Duodenal mucosa (tissue), 2 donors: ENCODE data around the gene IP6K1.

Experiments
- H3K27ac ChIP-seq: one replicate; pipeline ENCODE4 v1.7.0; 2013; ENCODE audit warnings: low read depth, low read length
- H3K27me3 ChIP-seq, 2 donors: one replicate each; pipeline ENCODE4 v1.7.0; 2013; ENCODE audit warnings: low read length in 2 of 2, control low read depth in 1 of 2; ENCODE audit not compliant: insufficient read depth in 2 of 2, control insufficient read depth in 1 of 2
- H3K36me3 ChIP-seq, 2 donors: one replicate each; pipeline ENCODE4 v1.7.0; 2013; ENCODE audit warnings: low read length in 2 of 2, control low read depth in 1 of 2; ENCODE audit not compliant: insufficient read depth in 2 of 2, control insufficient read depth in 1 of 2
- H3K4me1 ChIP-seq, 2 donors: one replicate each; pipeline ENCODE4 v1.7.0; 2013; ENCODE audit warnings: low read length in 2 of 2, control low read depth in 1 of 2; ENCODE audit not compliant: insufficient read depth in 2 of 2, control insufficient read depth in 1 of 2
- H3K4me3 ChIP-seq, 2 donors: one replicate each; pipeline ENCODE4 v1.7.0; 2013; ENCODE audit warnings: low read length in 2 of 2, low read depth in 1 of 2
- H3K9ac ChIP-seq, 2 donors: one replicate each; pipeline ENCODE4 v1.7.0; 2013; ENCODE audit warnings: low read length in 2 of 2, low read depth in 1 of 2
- H3K9me3 ChIP-seq, 2 donors: one replicate each; pipeline ENCODE4 v1.7.0; 2013; ENCODE audit warnings: low read length in 2 of 2, control low read depth in 1 of 2; ENCODE audit not compliant: control insufficient read depth in 1 of 2

Gene IP6K1

DNA sequence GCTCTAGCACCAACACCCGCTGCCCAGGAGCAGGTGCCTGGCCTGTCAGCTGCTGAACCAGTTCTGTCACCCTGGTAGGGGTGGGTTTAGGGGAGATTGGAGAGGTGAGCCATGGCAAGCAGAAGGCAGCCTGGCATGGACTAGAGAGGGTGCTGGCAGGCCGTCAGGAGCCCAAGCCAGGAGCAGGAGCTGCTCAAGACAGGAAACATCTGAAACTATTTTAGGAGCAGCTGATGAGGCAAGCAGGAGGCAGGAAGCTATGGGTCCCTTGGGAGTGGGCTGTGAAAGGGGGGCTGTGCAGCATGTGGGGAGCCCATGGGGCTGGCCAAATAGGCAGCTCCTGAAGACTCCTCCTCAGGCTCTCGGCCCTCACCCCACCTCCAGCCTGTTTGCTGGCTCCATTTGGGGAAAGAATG is 19.0 kb upstream of the IP6K1 start:
- H3K9me3 ChIP-seq = no peaks in the 10 kb centered on the region
- no peaks in the 10 kb centered on the region for H3K27me3 ChIP-seq
- peaks cover 14 to 31% of the 10 kb centered on the region in 2 donors for H3K36me3 ChIP-seq
- H3K9ac ChIP-seq = no peak overlapping the region
- no peak overlapping the region for H3K4me3 ChIP-seq
- H3K27ac ChIP-seq = peak overlapping the region; percentile 54
- peaks cover 33 to 40% of the 10 kb centered on the region in 2 donors for H3K4me1 ChIP-seq

DNA sequence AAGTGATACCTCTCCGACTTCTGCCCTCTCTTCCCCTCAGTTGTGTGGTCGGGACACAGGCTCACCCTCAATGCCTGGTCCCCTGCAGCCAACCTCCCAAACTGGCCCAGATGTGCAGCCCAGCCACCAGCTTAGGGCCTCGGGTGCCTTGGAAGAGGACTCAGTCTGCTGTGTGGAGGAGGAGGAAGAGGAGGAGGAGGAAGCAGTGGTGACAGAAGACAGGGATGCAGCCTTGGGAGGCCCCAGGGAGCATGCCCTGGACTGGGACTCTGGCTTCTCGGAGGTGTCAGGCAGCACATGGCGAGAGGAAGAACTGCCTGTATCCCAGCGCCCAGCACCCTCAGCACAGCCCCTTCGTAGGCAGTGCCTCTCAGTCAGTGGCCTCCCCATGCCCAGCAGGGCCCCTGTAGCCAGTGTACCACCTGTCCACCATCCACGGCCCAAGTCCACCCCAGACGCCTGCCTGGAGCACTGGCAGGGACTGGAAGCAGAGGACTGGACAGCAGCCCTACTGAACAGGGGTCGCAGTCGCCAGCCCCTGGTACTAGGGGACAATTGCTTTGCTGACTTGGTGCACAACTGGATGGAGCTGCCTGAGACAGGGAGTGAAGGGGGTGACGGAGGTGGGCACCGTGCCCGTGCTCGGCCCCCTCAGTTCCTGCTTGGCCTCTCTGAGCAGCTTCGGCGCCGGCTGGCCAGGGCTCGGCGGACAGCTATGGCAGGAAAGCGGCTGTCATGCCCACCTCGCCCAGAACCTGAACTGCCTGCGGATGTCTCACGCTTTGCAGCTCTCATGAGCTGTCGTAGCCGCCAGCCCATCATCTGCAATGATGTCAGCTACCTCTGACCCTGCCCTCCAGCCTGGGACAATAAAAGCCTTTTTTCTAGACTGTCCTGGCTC is 18.0 kb upstream of the IP6K1 start:
- Histone ChIP-seq H3K36me3 (peaks cover 6 to 21% of the 10 kb centered on the region in 2 donors), H3K27ac (no peak overlapping the region), H3K4me1 (peaks cover 33 to 40% of the 10 kb centered on the region in 2 donors), H3K9ac (peak overlapping the region in 1 of 2 donors; percentile 47), H3K9me3 (no peaks in the 10 kb centered on the region), H3K4me3 (peak overlapping the region; percentile 81 to 85), H3K27me3 (no peaks in the 10 kb centered on the region)

DNA sequence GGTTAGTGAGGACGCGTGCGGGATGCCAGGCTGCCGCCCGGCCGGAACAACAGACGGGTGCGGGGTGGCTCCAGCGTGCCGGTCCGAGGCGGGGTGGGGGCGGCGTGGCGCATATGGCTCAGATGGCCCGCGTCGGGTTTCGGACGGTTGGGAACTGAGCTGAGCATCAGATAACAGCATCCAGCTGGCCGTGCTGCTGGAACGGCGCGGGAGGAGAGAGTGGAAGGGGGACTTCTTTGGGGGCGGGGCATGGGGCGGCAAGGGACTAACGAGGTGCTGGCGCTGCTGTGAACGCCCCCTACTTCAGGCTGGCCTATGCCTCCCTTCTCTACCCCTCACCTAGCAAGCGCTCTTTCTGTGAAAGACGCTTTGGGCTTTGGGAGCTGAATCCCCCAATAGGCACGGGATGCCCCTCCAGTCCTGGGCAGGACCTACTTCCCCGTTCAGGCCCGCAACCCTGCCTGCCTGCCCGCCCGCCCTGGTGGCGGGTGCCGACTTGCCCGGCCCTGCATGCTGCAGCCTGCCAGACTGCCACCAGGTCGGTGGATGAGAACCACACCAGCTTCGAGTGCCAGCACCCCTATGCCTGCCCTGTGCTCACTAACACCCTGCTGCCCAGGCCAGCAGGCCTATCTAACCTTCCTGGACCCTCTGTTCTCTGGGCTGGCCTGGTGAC is 17.3 kb upstream of the IP6K1 start:
- Histone ChIP-seq H3K4me3 (peak overlapping the region; percentile 81 to 85), H3K9ac (peak overlapping the region; percentile 47 to 64), H3K9me3 (no peaks in the 10 kb centered on the region), H3K27ac (peak overlapping the region; percentile 66), H3K36me3 (peaks cover 0 to 14% of the 10 kb centered on the region in 2 donors), H3K4me1 (peaks cover 33 to 40% of the 10 kb centered on the region in 2 donors), H3K27me3 (no peaks in the 10 kb centered on the region)

DNA sequence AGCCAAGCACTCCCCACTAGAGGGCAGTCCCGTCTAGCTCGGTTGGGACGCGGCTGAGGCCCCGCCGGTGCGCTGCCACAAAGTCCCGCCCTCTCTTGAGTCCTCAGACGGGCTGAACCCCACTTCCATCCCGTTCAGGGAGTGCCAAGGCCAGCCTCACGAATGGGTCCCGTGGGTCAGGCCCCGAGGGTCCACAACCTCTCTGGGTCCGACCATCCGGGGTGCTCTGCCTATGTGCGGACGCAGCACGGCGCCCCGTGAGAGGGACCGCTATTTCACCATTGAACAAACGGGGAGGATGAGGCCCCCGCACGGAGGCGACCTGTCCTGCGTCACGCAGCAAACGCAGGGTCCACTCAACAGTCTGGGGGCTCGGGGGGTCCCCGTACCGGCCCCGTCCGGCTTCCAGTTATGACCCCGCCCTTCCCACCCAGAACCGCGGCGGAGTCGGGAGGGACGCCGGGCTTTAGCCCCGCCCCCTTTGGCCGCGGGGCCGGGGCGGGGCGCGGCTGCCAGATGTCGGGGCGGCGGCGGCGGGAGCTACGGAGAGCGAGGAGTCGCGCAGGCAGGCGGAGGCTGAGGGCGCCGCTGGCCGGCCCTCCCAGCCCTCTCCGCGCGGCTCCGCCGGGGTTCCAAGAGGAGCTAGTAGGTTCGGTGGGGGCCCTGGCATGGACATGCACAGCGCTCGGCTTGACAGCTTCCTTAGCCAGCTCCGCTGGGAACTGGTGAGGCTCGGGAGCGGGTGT is 16.6 kb upstream of the IP6K1 start, which contains the start of gene INKA1:
INKA1 (plus strand) TSS at position 543 of the 746 bp plus-strand sequence; CDS start at position 675, 132 bp downstream.
- peak within 1 kb of the TSS; percentile 81 to 85 for H3K4me3 ChIP-seq
- peaks cover 0 to 10% of the 10 kb centered on the region in 2 donors for H3K36me3 ChIP-seq
- H3K9ac ChIP-seq = peak within 1 kb of the TSS; percentile 47 to 71
- no peaks in the 10 kb centered on the region for H3K27me3 ChIP-seq
- H3K4me1 ChIP-seq = peaks cover 33 to 40% of the 10 kb centered on the region in 2 donors
- peak within 1 kb of the TSS; percentile 88 for H3K27ac ChIP-seq
- H3K9me3 ChIP-seq = no peaks in the 10 kb centered on the region

DNA sequence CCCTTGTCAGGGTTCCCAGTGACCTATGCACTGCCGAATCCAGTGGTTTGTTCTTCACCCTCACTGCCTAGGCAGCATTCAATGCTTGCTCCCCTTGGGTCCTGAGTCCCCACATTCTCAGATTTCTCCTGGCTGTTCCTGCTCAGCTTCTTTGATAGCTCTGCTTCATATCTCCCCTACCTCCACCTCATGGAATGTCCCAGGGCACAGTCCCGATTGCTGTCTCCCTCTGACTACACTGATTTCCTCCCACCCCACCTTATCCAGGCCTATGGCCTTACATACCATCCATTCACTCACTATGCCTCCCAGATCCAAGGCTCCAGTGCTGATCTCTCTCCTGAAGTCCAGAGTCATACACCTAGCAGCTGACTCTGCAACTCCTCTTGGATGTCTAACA is 14.8 kb upstream of the IP6K1 start:
- Histone ChIP-seq H3K27me3 (no peaks in the 10 kb centered on the region), H3K36me3 (no peaks in the 10 kb centered on the region), H3K27ac (no peak overlapping the region), H3K9me3 (no peaks in the 10 kb centered on the region), H3K9ac (no peak overlapping the region), H3K4me1 (peaks cover 20 to 24% of the 10 kb centered on the region in 2 donors), H3K4me3 (no peak overlapping the region)

DNA sequence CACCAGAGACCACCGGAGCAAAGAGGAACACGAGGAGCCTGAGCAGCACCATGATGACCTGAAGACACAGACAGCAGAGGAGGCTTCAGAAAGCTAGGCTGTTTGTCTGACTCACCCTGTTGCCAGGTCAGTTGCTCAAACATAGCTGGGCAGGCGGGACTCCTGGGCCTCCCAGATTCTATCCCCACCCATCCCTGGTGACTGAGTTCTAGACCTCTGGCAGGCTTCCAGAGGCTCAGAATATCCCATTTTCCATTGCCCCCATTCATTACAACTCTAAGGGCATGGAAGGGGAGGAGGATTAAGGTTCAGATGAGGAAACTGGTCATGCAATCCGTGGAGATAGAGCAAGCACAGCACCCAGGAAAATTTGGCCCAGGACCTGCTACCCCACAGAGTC is 13.4 kb upstream of the IP6K1 start, which contains the start of gene CDHR4:
CDHR4 (minus strand) TSS at position 113 of the 400 bp plus-strand sequence; CDS start at position 52, 61 bp downstream.
- no peaks in the 10 kb centered on the region for H3K27me3 ChIP-seq
- H3K27ac ChIP-seq = no peak within 1 kb of the TSS
- no peak within 1 kb of the TSS for H3K4me3 ChIP-seq
- H3K9ac ChIP-seq = no peak within 1 kb of the TSS
- H3K4me1 ChIP-seq = peaks cover 8 to 14% of the 10 kb centered on the region in 2 donors
- no peaks in the 10 kb centered on the region for H3K9me3 ChIP-seq
- no peaks in the 10 kb centered on the region for H3K36me3 ChIP-seq

DNA sequence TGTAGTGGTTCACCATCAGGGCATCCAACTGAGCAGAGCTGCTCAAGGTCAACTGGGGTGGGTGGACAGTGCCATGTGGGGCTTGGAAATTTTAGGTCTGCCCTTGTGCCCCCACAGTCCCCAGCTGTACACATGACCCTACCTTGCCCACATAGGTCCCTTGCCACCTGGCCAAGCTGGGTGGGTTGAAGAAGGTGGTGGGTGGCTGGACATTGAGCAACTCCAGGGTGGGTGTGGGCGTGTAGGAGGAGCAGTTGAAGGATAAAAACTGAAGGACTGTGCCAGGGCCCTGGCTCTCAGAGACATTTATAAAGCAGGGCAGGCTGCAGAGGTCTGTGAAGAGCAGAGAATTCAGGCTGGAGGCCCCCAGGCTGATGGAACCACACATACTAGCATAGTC is 12.8 kb upstream of the IP6K1 start:
- no peak overlapping the region for H3K27ac ChIP-seq

DNA sequence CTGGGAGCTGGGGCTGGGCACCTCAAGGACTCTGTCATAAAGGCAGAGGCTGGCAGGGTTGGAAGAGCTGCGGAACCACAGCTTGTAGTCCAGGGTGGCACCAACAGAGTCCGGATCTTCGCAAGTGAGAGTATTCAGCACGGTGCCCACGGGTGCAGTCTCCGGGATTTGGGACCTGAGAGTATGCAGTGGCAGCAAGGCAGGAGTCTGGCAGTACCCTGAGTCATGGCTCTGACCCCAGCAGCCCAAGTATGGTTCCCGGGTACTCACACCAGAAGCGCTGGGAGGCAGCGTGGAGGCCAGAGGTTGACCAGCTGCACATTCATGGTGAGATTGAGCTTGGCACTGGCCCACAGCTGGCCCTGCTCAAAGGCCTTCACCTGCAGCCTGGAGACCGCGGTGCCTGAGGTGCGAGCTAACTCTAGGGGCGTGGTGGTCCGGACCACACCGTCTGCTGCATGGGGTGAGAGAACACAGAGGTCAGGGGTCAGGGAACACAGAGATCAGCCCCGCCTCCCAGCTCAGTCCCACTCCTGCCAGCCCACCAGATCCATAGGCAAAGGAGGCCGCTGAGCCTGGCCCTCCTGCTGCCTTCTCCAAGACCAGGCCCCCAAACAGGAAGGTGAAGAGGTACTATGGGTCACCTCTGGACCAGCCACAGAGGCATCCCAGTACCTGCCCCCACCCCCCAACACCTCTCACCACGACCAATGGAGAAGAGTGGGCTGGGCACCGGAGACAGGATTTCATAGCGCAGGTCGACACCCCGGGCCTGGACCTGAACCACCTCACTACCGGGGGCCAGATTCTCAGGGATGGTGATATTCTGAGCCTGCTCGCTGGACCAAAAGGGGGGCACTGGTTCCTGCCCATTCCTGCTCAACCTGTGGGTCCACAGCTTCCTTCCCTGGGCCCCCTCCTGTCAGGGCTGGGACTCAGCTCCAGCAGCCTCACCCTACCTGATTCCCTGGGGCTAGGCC is 8.9 kb upstream of the IP6K1 start:
- no peaks in the 10 kb centered on the region for H3K9me3 ChIP-seq

More for the DNA sequence above, 12.8 kb upstream of the IP6K1 start:
- no peaks in the 10 kb centered on the region for H3K9me3 ChIP-seq
- H3K4me1 ChIP-seq = peaks cover 3 to 9% of the 10 kb centered on the region in 2 donors
- no peaks in the 10 kb centered on the region for H3K36me3 ChIP-seq
- no peak overlapping the region for H3K4me3 ChIP-seq
- H3K27me3 ChIP-seq = no peaks in the 10 kb centered on the region
- H3K9ac ChIP-seq = no peak overlapping the region

DNA sequence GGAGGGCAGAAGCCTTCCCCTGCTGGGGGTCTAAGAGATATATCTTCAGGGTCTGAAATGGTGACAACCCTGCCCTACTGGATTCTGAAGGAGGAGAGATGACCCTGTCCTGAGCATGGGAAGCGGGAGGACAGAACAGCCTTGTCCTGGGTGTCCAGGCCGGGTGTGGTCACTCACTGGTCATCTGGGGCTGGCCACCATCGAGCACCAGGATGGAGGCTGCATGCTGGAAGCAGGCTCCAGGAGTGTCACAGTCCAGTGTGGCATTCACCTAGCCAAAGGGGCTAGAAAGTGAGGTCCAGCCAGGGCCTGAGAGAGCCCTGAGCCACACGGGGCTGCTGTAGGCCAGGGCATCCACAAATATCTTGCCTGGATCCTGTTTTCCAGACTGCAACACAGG is 8.1 kb upstream of the IP6K1 start:
- no peaks in the 10 kb centered on the region for H3K4me1 ChIP-seq
- no peak overlapping the region for H3K27ac ChIP-seq
- H3K9ac ChIP-seq = no peak overlapping the region
- H3K9me3 ChIP-seq = no peaks in the 10 kb centered on the region
- H3K36me3 ChIP-seq = no peaks in the 10 kb centered on the region
- H3K4me3 ChIP-seq = no peak overlapping the region
- H3K27me3 ChIP-seq = no peaks in the 10 kb centered on the region

More for the DNA sequence above, 8.9 kb upstream of the IP6K1 start:
- H3K4me1 ChIP-seq = no peaks in the 10 kb centered on the region
- no peak overlapping the region for H3K27ac ChIP-seq
- H3K4me3 ChIP-seq = no peak overlapping the region
- no peak overlapping the region for H3K9ac ChIP-seq
- no peaks in the 10 kb centered on the region for H3K27me3 ChIP-seq
- H3K36me3 ChIP-seq = no peaks in the 10 kb centered on the region
